HepG2 (cell line): ENCODE results near the gene KRTAP12-2. TPM values are rescaled to one million over a fixed set of nuclear protein-coding genes. Genes with fewer than 3 reads are reported as not detected.

Source experiments
- ATAC-seq: fragments of 200-7000 bp; cut with Tn5 transposase; 3 replicates; pipeline ENCODE4 v1.9.1; 2020; ENCODE audit warnings: mild to moderate bottlenecking, moderate library complexity
- BruUV-seq: library from RNA; stranded (reverse); fragments of 400-500 nt; replicated peaks from 2 replicates; lab custom pipeline; 2021; lab: Mats Ljungman, UMichigan
- CTCF ChIA-PET: fragments of 300-600 bp; formaldehyde crosslinking; extraction: SDS; loops from one replicate; lab custom pipeline; 2021; ENCODE audit warnings: low total read pairs, inconsistent platforms, low intra/inter-chr PET ratio; lab: Yijun Ruan, JAX
- POLR2A ChIA-PET: fragments of 350-600 bp; sonication (Branson Sonifier 250); formaldehyde crosslinking; loops from one replicate; lab custom pipeline; 2020; ENCODE audit warnings: antibody characterized with exemption, inconsistent platforms; lab: Yijun Ruan, JAX
- DNase-seq: peaks from one replicate; pipeline ENCODE4 v3.0.0-alpha.2; 2015; ENCODE audit warnings: low spot score
- FAIRE-seq: peaks from 3 replicates; lab custom pipeline; 2011; peaks lifted over from hg19 to GRCh38; lab: Jason Lieb, UNC
- H2AFZ ChIP-seq: one replicate; pipeline ENCODE4 v1.6.1; 2011; ENCODE audit warnings: low read length, inconsistent platforms
- H3K27ac ChIP-seq: fragments of 300-600 bp; 3 replicates; pipeline ENCODE4 v1.8.0; 2011; ENCODE audit warnings: mixed run types, mild to moderate bottlenecking, mixed read lengths, low read length, inconsistent platforms; ENCODE audit not compliant: insufficient read depth; ENCODE audit errors: extremely low read length
- H3K27me3 ChIP-seq, 2 experiments: fragments of 200-600 bp in 1 of 2; 2 replicates in 1 of 2; 3 replicates in 1 of 2; pipeline versions ENCODE4 v1.6.0 to v1.8.0; 2011; ENCODE audit warnings: low read length in 2 of 2, mild to moderate bottlenecking in 2 of 2, moderate library complexity in 2 of 2, inconsistent platforms in 1 of 2; ENCODE audit not compliant: insufficient read depth in 2 of 2, control insufficient read depth in 1 of 2
- H3K36me3 ChIP-seq, 2 experiments: fragments of 200-600 bp in 1 of 2; replicated peaks in 1 of 2; 2 replicates in 1 of 2; 3 replicates in 1 of 2; pipeline versions ENCODE4 v1.5.1 to v1.8.0; 2011; ENCODE audit warnings: low read length in 2 of 2, inconsistent platforms in 1 of 2; ENCODE audit not compliant: insufficient read depth in 2 of 2, control insufficient read depth in 1 of 2
- H3K4me1 ChIP-seq: 2 replicates; pipeline ENCODE4 v1.5.1; 2012; ENCODE audit warnings: low read length, inconsistent platforms; ENCODE audit not compliant: insufficient read depth
- H3K4me2 ChIP-seq: 2 replicates; pipeline ENCODE4 v1.6.0; 2011; ENCODE audit warnings: low read depth, low read length, inconsistent platforms
- H3K4me3 ChIP-seq, 3 experiments: fragments of 200-600 bp in 1 of 3; sonication (generic), shearing (Covaris generic) in 1 of 3; replicated peaks in 1 of 3; 2 replicates each; pipeline ENCODE4 v1.5.1; 2011 to 2016; ENCODE audit warnings: low read length in 3 of 3, inconsistent platforms in 2 of 3, low read depth in 2 of 3, mild to moderate bottlenecking in 2 of 3, control low read depth in 1 of 3, mixed read lengths in 1 of 3; ENCODE audit not compliant: insufficient read depth in 1 of 3
- H3K79me2 ChIP-seq: one replicate; pipeline ENCODE4 v1.6.1; 2011; ENCODE audit warnings: low read length, inconsistent platforms; ENCODE audit not compliant: insufficient read depth
- H3K9ac ChIP-seq: 2 replicates; pipeline ENCODE4 v1.6.0; 2011; ENCODE audit warnings: mild to moderate bottlenecking, low read depth, low read length, inconsistent platforms; ENCODE audit not compliant: insufficient read depth
- H3K9me3 ChIP-seq: 2 replicates; pipeline ENCODE4 v1.5.1; 2012; ENCODE audit warnings: mild to moderate bottlenecking, low read length
- H4K20me1 ChIP-seq: 2 replicates; pipeline ENCODE4 v1.6.0; 2011; ENCODE audit warnings: inconsistent platforms, mild to moderate bottlenecking, low read length, moderate library complexity; ENCODE audit not compliant: insufficient read depth
- ASH2L ChIP-seq: fragments of 300-600, 200-600 bp; sonication (generic); IDR thresholded peaks from 2 replicates; pipeline ENCODE4 v1.7.0; 2017; ENCODE audit warnings: low read depth, mild to moderate bottlenecking, moderate library complexity, mixed read lengths, low read length; ENCODE audit not compliant: insufficient read length
- HDAC2 ChIP-seq: sonication (generic); formaldehyde crosslinking; IDR thresholded peaks from 2 replicates; pipeline ENCODE4 v1.4.0; 2020; ENCODE audit warnings: missing genetic modification reagents
- HOXA7 ChIP-seq: sonication (generic); formaldehyde crosslinking; IDR thresholded peaks from 2 replicates; pipeline ENCODE4 v1.8.1; 2022; ENCODE audit warnings: mild to moderate bottlenecking, missing genetic modification reagents, moderate library complexity
- NCOA1 ChIP-seq: sonication (generic); formaldehyde crosslinking; IDR thresholded peaks from 2 replicates; pipeline ENCODE4 v1.9.0; 2021; ENCODE audit warnings: missing genetic modification reagents
- NFATC3 ChIP-seq: sonication (generic); formaldehyde crosslinking; IDR thresholded peaks from 2 replicates; pipeline ENCODE4 v1.5.1; 2020; ENCODE audit warnings: mild to moderate bottlenecking, missing genetic modification reagents
- SMC3 ChIP-seq: IDR thresholded peaks from 2 replicates; pipeline ENCODE4 v1.6.1; 2011; ENCODE audit warnings: low read length, improper control_type of control experiment
- SP2 ChIP-seq: sonication (generic); formaldehyde crosslinking; IDR thresholded peaks from 2 replicates; pipeline ENCODE4 v1.5.1; 2020; ENCODE audit warnings: mild to moderate bottlenecking, missing genetic modification reagents
- ZNF451 ChIP-seq: sonication (generic); formaldehyde crosslinking; IDR thresholded peaks from 2 replicates; pipeline ENCODE4 v1.5.0; 2020; ENCODE audit warnings: mild to moderate bottlenecking, missing genetic modification reagents
- WGBS: methylation state at CpG from one replicate; pipeline ENCODE4 v1.1.6; 2017; ENCODE audit warnings: low lambda C conversion rate; 5-methylcytosine and 5-hydroxymethylcytosine counted together
- in situ Hi-C: cut with HindIII; loops from 2 replicates; pipeline ENCODE4 v1.10.0; 2017; ENCODE audit warnings: low pct_unique_long_range_greater_than_20kb; ENCODE audit not compliant: extremely low pct_ligation_motif_present
- intact Hi-C: fragments of 100-400 bp; cut with micrococcal nuclease; formaldehyde crosslinking; loops from one replicate; pipeline ENCODE4 v1.10.0; 2022; ENCODE audit not compliant: unreplicated experiment
- polyA plus RNA-seq, 8 experiments: library from polyadenylated mRNA; depleted of rRNA in 3 of 8; stranded (reverse) in 7 of 8; unstranded in 1 of 8; fragments of >200 nt; fragmentation: Illumina TruSeq in 4 of 8; extraction: Trizol in 4 of 8; gene quantifications; 2 replicates each; pipeline versions ENCODE4 v1.2.1 to v1.2.3, GENCODE V29; 2011 to 2016; ENCODE audit warnings: low read depth in 4 of 8, missing spikeins in 1 of 8, mixed read lengths in 1 of 8; ENCODE audit not compliant: insufficient read depth in 1 of 8
- total RNA-seq, 5 experiments: library from RNA; depleted of rRNA; stranded (reverse); fragments of >200 nt; fragmentation: Illumina TruSeq; extraction: Trizol; gene quantifications; 2 replicates each; pipeline ENCODE4 v1.2.3, GENCODE V29; 2016; ENCODE audit warnings: low read depth in 1 of 5
- TF ChIP-seq, protein P1 (sequence below): sonication (generic); formaldehyde crosslinking; IDR thresholded peaks from 2 replicates; pipeline ENCODE4 v1.5.1; 2020; ENCODE audit warnings: mild to moderate bottlenecking, missing genetic modification reagents
- TF ChIP-seq, protein P2 (sequence below): sonication (generic); formaldehyde crosslinking; IDR thresholded peaks from 2 replicates; pipeline ENCODE4 v1.4.0; 2020; ENCODE audit warnings: mild to moderate bottlenecking, missing genetic modification reagents
- TF ChIP-seq, protein P3 (sequence below): sonication (generic); formaldehyde crosslinking; IDR thresholded peaks from 2 replicates; pipeline ENCODE4 v1.4.0; 2020; ENCODE audit warnings: missing genetic modification reagents

The KRTAP12-2 gene
- total and polyA plus RNA-seq, 2 of the 13 experiments (the other 11 are each of a cell fraction or from before 2014, with no cell fraction given): not detected

DNA sequence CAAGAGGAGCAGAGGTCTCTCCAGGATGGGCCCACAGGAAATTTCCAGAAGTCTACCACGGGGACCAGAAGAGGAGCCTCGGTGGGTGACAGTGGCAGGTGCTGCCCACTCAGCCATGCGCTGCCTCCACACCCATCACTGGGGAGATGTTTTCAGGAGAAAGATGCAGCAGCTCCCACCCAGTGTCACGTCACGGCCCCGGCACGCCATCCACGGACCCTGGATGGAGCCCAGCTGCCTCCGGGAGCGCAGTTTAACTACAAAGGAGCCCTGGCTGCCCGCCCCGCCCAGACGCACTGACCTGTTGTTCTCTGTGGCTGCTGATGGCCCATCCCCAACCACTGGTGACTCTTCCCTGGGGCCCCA is 37.9 kb upstream of the KRTAP12-2 start:
- Histone ChIP-seq H3K4me2 (no peak overlapping the region), H3K9ac (no peak overlapping the region), H4K20me1 (no peaks in the 10 kb centered on the region), H3K4me1 (peaks cover 49% of the 10 kb centered on the region), H3K27me3 (peaks cover 4 to 37% of the 10 kb centered on the region in 2 experiments), H3K9me3 (no peaks in the 10 kb centered on the region), H3K4me3 (no peak overlapping the region), H3K79me2 (no peaks in the 10 kb centered on the region), H3K27ac (no peak overlapping the region), H2AFZ (no peak overlapping the region), H3K36me3 (no peaks in the 10 kb centered on the region)
- ChIA-PET POLR2A (no interaction called here), CTCF (no interaction called here)
- 74% methylated on average over 2 of the region's 13 CpGs for WGBS
- intact Hi-C loops: loop anchor here (5.0 kb wide), 1 partner anchor 33 kb away; no protein-coding TSS in a partner anchor
- no TSS peak for BruUV-seq
- FAIRE-seq: no peak
- ATAC-seq: no peak
- in situ Hi-C loops: no loop called here
- no peak for DNase-seq
- no peak for TF ChIP-seq HDAC2 (CRISPR knock-in tag)
- TF ChIP-seq NCOA1 (CRISPR knock-in tag): no peak
- TF ChIP-seq ZNF451 (CRISPR knock-in tag): no peak
- TF ChIP-seq, protein P1, sequence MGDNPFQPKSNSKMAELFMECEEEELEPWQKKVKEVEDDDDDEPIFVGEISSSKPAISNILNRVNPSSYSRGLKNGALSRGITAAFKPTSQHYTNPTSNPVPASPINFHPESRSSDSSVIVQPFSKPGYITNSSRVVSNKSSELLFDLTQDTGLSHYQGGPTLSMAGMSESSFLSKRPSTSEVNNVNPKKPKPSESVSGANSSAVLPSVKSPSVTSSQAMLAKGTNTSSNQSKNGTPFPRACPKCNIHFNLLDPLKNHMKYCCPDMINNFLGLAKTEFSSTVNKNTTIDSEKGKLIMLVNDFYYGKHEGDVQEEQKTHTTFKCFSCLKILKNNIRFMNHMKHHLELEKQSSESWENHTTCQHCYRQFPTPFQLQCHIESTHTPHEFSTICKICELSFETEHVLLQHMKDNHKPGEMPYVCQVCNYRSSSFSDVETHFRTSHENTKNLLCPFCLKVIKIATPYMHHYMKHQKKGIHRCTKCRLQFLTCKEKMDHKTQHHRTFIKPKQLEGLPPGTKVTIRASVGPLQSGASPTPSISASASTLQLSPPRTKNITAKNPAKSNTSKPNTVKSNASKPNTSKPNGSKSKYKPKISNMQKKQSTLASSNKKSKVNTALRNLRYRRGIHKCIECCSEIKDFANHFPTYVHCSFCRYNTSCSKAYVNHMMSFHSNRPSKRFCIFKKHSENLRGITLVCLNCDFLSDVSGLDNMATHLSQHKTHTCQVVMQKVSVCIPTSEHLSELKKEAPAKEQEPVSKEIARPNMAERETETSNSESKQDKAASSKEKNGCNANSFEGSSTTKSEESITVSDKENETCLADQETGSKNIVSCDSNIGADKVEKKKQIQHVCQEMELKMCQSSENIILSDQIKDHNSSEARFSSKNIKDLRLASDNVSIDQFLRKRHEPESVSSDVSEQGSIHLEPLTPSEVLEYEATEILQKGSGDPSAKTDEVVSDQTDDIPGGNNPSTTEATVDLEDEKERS (CRISPR knock-in tag): no peak
- TF ChIP-seq SP2 (CRISPR knock-in tag): no peak
- no peak for TF ChIP-seq ASH2L
- no peak for TF ChIP-seq HOXA7 (CRISPR knock-in tag)
- no peak for TF ChIP-seq NFATC3 (CRISPR knock-in tag)
- TF ChIP-seq, protein P2, sequence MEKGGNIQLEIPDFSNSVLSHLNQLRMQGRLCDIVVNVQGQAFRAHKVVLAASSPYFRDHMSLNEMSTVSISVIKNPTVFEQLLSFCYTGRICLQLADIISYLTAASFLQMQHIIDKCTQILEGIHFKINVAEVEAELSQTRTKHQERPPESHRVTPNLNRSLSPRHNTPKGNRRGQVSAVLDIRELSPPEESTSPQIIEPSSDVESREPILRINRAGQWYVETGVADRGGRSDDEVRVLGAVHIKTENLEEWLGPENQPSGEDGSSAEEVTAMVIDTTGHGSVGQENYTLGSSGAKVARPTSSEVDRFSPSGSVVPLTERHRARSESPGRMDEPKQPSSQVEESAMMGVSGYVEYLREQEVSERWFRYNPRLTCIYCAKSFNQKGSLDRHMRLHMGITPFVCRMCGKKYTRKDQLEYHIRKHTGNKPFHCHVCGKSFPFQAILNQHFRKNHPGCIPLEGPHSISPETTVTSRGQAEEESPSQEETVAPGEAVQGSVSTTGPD (CRISPR knock-in tag): no peak
- TF ChIP-seq SMC3: no peak
- TF ChIP-seq, protein P3, sequence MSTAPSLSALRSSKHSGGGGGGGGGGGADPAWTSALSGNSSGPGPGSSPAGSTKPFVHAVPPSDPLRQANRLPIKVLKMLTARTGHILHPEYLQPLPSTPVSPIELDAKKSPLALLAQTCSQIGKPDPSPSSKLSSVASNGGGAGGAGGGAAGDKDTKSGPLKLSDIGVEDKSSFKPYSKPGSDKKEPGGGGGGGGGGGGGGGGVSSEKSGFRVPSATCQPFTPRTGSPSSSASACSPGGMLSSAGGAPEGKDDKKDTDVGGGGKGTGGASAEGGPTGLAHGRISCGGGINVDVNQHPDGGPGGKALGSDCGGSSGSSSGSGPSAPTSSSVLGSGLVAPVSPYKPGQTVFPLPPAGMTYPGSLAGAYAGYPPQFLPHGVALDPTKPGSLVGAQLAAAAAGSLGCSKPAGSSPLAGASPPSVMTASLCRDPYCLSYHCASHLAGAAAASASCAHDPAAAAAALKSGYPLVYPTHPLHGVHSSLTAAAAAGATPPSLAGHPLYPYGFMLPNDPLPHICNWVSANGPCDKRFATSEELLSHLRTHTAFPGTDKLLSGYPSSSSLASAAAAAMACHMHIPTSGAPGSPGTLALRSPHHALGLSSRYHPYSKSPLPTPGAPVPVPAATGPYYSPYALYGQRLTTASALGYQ: no peak
